ENCODE results near the gene CTAG1B. TPM values are rescaled to one million over a fixed set of nuclear protein-coding genes. Genes with fewer than 3 reads are reported as not detected.
A peak's percentile ranks its signal among the peaks of the same experiment; 100 is the strongest.

CTAG1B gene
- total RNA-seq, 1 experiment from 2014 or later: not detected

DNA sequence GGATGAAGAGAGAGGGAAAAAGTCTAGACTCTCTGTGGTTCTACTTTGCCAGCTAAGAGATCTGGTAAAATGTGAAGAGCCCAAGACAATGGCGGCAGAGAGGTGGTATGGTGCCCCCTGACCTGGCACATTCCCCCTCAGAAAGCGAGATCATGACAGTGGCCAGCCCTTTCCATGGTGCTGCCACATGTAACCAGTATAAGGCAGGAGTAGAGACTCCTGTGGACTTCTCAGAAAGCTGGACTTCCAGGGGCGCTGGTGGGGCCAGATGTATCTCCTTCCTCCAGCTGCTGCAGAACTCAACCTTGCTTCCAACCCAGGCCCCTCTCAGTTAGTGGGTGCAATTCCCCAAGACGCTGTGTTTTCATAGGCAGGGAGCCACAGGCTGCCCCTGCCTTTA lies 24.6 kb downstream of the CTAG1B start:
- Histone ChIP-seq H3K36me3 (ENCODE audit: control insufficient read depth, insufficient read depth, low read length) (no peaks in the 10 kb centered on the region), H3K27ac (ENCODE audit: low read length) (peak overlapping the region; percentile 69), H3K27me3 (ENCODE audit: control insufficient read depth, insufficient read depth, low read length) (no peaks in the 10 kb centered on the region), H3K4me3 (ENCODE audit: low read depth in 2 of 2, low read length in 2 of 2) (no peak overlapping the region), H3K9me3 (ENCODE audit: control insufficient read depth, insufficient read depth, low read depth, low read length) (no peaks in the 10 kb centered on the region), H3K4me1 (ENCODE audit: control insufficient read depth, insufficient read depth, low read length) (peaks cover 6% of the 10 kb centered on the region)
- no peak for ATAC-seq
- intact Hi-C loops (cut with micrococcal nuclease; ENCODE audit: unreplicated experiment) (no loop called here), in situ Hi-C loops (cut with HindIII; ENCODE audit: low pct_unique_long_range_greater_than_20kb, low sequenced_read_pairs) (no loop called here)
- no peak for DNase-seq (ENCODE audit: low read depth, low spot score)
- TF ChIP-seq, protein P1, sequence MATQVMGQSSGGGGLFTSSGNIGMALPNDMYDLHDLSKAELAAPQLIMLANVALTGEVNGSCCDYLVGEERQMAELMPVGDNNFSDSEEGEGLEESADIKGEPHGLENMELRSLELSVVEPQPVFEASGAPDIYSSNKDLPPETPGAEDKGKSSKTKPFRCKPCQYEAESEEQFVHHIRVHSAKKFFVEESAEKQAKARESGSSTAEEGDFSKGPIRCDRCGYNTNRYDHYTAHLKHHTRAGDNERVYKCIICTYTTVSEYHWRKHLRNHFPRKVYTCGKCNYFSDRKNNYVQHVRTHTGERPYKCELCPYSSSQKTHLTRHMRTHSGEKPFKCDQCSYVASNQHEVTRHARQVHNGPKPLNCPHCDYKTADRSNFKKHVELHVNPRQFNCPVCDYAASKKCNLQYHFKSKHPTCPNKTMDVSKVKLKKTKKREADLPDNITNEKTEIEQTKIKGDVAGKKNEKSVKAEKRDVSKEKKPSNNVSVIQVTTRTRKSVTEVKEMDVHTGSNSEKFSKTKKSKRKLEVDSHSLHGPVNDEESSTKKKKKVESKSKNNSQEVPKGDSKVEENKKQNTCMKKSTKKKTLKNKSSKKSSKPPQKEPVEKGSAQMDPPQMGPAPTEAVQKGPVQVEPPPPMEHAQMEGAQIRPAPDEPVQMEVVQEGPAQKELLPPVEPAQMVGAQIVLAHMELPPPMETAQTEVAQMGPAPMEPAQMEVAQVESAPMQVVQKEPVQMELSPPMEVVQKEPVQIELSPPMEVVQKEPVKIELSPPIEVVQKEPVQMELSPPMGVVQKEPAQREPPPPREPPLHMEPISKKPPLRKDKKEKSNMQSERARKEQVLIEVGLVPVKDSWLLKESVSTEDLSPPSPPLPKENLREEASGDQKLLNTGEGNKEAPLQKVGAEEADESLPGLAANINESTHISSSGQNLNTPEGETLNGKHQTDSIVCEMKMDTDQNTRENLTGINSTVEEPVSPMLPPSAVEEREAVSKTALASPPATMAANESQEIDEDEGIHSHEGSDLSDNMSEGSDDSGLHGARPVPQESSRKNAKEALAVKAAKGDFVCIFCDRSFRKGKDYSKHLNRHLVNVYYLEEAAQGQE (IDR thresholded peaks at IDR 0.05; ENCODE audit: insufficient read depth in 1 of 2, low read depth in 2 of 2, low read length in 1 of 2): no peak
- TF ChIP-seq TCF7L2 (IDR thresholded peaks at IDR 0.05; ENCODE audit: low read depth, low read length): no peak
- TF ChIP-seq, protein P2, sequence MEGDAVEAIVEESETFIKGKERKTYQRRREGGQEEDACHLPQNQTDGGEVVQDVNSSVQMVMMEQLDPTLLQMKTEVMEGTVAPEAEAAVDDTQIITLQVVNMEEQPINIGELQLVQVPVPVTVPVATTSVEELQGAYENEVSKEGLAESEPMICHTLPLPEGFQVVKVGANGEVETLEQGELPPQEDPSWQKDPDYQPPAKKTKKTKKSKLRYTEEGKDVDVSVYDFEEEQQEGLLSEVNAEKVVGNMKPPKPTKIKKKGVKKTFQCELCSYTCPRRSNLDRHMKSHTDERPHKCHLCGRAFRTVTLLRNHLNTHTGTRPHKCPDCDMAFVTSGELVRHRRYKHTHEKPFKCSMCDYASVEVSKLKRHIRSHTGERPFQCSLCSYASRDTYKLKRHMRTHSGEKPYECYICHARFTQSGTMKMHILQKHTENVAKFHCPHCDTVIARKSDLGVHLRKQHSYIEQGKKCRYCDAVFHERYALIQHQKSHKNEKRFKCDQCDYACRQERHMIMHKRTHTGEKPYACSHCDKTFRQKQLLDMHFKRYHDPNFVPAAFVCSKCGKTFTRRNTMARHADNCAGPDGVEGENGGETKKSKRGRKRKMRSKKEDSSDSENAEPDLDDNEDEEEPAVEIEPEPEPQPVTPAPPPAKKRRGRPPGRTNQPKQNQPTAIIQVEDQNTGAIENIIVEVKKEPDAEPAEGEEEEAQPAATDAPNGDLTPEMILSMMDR (IDR thresholded peaks at IDR 0.05): no peak
- TF ChIP-seq SIN3A (IDR thresholded peaks at IDR 0.05; ENCODE audit: borderline replicate concordance, insufficient read depth, low read depth, low read length): no peak
- no peak for TF ChIP-seq POLR2AphosphoS5 (IDR thresholded peaks at IDR 0.05; ENCODE audit: low read depth, low read length)
- CTCF ChIA-PET: no interaction called here
- POLR2A ChIA-PET: no interaction called here
- no TSS peak for BruUV-seq (replicated peaks)

DNA sequence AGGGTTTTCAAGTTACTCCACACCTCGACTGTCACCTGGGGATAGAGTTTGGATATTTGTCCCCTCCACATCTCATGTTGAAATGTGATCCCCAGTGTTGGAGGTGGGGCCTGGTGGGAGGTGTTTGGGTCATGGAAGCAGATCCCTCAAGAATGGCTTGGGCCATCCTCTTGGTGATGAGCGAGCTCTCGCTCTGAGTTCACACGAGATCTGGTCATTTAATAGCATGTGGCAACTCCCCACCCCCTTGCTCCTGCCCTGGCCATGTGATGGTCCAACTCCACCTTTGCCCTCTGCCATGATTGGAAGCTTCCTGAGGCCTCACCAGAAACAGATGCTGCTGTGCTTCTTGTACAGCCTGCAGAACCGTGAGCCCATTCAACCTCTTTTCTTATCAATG lies 25.9 kb downstream of the CTAG1B start:
- intact Hi-C loops (cut with micrococcal nuclease; ENCODE audit: unreplicated experiment): no loop called here
- BruUV-seq (replicated peaks): no TSS peak
- ChIA-PET CTCF (no interaction called here), POLR2A (no interaction called here)
- Histone ChIP-seq H3K36me3 (ENCODE audit: control insufficient read depth, insufficient read depth, low read length) (no peaks in the 10 kb centered on the region), H3K9me3 (ENCODE audit: control insufficient read depth, insufficient read depth, low read depth, low read length) (no peaks in the 10 kb centered on the region), H3K27me3 (ENCODE audit: control insufficient read depth, insufficient read depth, low read length) (no peaks in the 10 kb centered on the region), H3K27ac (ENCODE audit: low read length) (peak overlapping the region; percentile 9; the same call in 1 of the 2 replicates), H3K4me1 (ENCODE audit: control insufficient read depth, insufficient read depth, low read length) (peaks cover 6% of the 10 kb centered on the region), H3K4me3 (ENCODE audit: low read depth in 2 of 2, low read length in 2 of 2) (no peak overlapping the region)
- in situ Hi-C loops (cut with HindIII; ENCODE audit: low pct_unique_long_range_greater_than_20kb, low sequenced_read_pairs): no loop called here
- no peak for ATAC-seq
- no peak for DNase-seq (ENCODE audit: low read depth, low spot score)
- TF ChIP-seq, protein P2 (IDR thresholded peaks at IDR 0.05): no peak
- TF ChIP-seq SIN3A (IDR thresholded peaks at IDR 0.05; ENCODE audit: borderline replicate concordance, insufficient read depth, low read depth, low read length) (no peak), POLR2AphosphoS5 (IDR thresholded peaks at IDR 0.05; ENCODE audit: low read depth, low read length) (no peak), TCF7L2 (IDR thresholded peaks at IDR 0.05; ENCODE audit: low read depth, low read length) (no peak)
- TF ChIP-seq, protein P1 (IDR thresholded peaks at IDR 0.05; ENCODE audit: insufficient read depth in 1 of 2, low read depth in 2 of 2, low read length in 1 of 2): no peak
